SK-N-SH treated with all-trans-retinoic acid at 6 μM for 48 hours (cell line): ENCODE measurements around the gene EXD2.

Source experiments
- ATAC-seq: fragments of 200-7000 bp; cut with Tn5 transposase; 3 replicates; pipeline ENCODE4 v1.9.1; 2020; ENCODE audit warnings: mild to moderate bottlenecking, moderate library complexity
- ARNTL ChIP-seq: fragments of 450-650 bp; formaldehyde crosslinking; IDR thresholded peaks from 2 replicates; pipeline ENCODE4 v1.5.0; 2020; ENCODE audit warnings: low read depth, mild to moderate bottlenecking, moderate library complexity, borderline replicate concordance
- BACH2 ChIP-seq: fragments of 250-450 bp; sonication (Bioruptor Pico); IDR thresholded peaks from 2 replicates; pipeline ENCODE4 v1.9.0; 2021; ENCODE audit warnings: mild to moderate bottlenecking, borderline replicate concordance
- ESRRG ChIP-seq: fragments of 250-450 bp; sonication (Bioruptor Pico); IDR thresholded peaks from 2 replicates; pipeline ENCODE4 v1.6.1; 2021; ENCODE audit warnings: mild to moderate bottlenecking
- GLIS3 ChIP-seq: fragments of 250-450 bp; sonication (Bioruptor Pico); IDR thresholded peaks from 2 replicates; pipeline ENCODE4 v1.5.0; 2020; ENCODE audit warnings: mild to moderate bottlenecking, moderate library complexity
- PPARA ChIP-seq: fragments of 250-450 bp; sonication (Bioruptor Pico); IDR thresholded peaks from 2 replicates; pipeline ENCODE4 v1.5.0; 2020; ENCODE audit warnings: mild to moderate bottlenecking, borderline replicate concordance
- RARB ChIP-seq: fragments of 250-450 bp; sonication (Bioruptor Pico); IDR thresholded peaks from 2 replicates; pipeline ENCODE4 v1.8.0; 2021; ENCODE audit warnings: mild to moderate bottlenecking, moderate library complexity
- SNAI2 ChIP-seq: fragments of 250-450 bp; sonication (Bioruptor Pico); IDR thresholded peaks from 2 replicates; pipeline ENCODE4 v1.5.0; 2020; ENCODE audit warnings: mild to moderate bottlenecking, moderate library complexity
- TCF4 ChIP-seq: fragments of 250-450 bp; sonication (Bioruptor Pico); IDR thresholded peaks from 2 replicates; pipeline ENCODE4 v1.8.0; 2021; ENCODE audit warnings: mild to moderate bottlenecking, moderate library complexity, borderline replicate concordance
- ZC3H10 ChIP-seq: fragments of 250-450 bp; sonication (Bioruptor Pico); IDR thresholded peaks from 2 replicates; pipeline ENCODE4 v1.5.1; 2021; ENCODE audit warnings: mild to moderate bottlenecking, moderate library complexity
- ZNF565 ChIP-seq: fragments of 450-650 bp; formaldehyde crosslinking; conservative IDR thresholded peaks from 2 replicates; pipeline ENCODE4 v1.5.0; 2020; ENCODE audit warnings: low read depth, mild to moderate bottlenecking, moderate library complexity
- ZNF70 ChIP-seq: fragments of 450-650 bp; formaldehyde crosslinking; IDR thresholded peaks from 2 replicates; pipeline ENCODE4 v1.5.0; 2020; ENCODE audit warnings: mild to moderate bottlenecking, moderate library complexity
- ZNF8 ChIP-seq: fragments of 450-650 bp; formaldehyde crosslinking; IDR thresholded peaks from 2 replicates; pipeline ENCODE4 v1.5.0; 2020; ENCODE audit warnings: mild to moderate bottlenecking, moderate library complexity
- TF ChIP-seq, protein P1 (sequence below): fragments of 250-450 bp; sonication (Bioruptor Pico); IDR thresholded peaks from 2 replicates; pipeline ENCODE4 v1.5.1; 2021; ENCODE audit warnings: mild to moderate bottlenecking, moderate library complexity
- TF ChIP-seq, protein P2 (sequence below): fragments of 250-450 bp; sonication (Bioruptor Pico); IDR thresholded peaks from 2 replicates; pipeline ENCODE4 v1.8.0; 2020; ENCODE audit warnings: mild to moderate bottlenecking, moderate library complexity, borderline replicate concordance
- TF ChIP-seq, protein P3 (sequence below): fragments of 250-450 bp; sonication (Bioruptor Pico); IDR thresholded peaks from 2 replicates; pipeline ENCODE4 v1.8.0; 2021; ENCODE audit warnings: low read depth, mild to moderate bottlenecking, moderate library complexity, borderline replicate concordance
- TF ChIP-seq, protein P4 (sequence below): fragments of 250-450 bp; sonication (Bioruptor Pico); IDR thresholded peaks from 2 replicates; pipeline ENCODE4 v1.5.0; 2020; ENCODE audit warnings: mild to moderate bottlenecking, moderate library complexity
- TF ChIP-seq, protein P5 (sequence below): fragments of 250-450 bp; sonication (Bioruptor Pico); IDR thresholded peaks from 2 replicates; pipeline ENCODE4 v1.5.1; 2020; ENCODE audit warnings: low read depth, mild to moderate bottlenecking, moderate library complexity

Gene EXD2

DNA sequence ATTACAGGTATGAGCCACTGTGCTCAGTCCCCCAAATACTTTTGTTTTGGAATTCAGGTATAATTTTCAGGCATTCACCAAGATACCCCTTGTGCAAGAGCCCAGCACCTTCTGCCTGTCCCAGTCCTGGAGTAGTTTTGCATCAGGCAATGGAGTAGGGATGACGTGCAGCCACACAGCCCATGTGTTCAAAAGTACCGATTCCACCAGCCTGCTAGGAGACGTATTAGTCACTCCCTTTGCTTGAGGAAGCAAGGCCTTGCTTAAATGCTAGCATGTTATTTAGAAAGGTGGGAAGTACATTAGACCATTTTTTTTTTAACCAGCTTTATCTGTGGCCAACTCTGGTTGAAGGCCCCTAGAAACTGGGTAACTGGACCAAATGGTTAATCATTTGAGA lies 53.6 kb downstream of the EXD2 start:
- TF ChIP-seq ZNF8 (CRISPR knock-in tag), result no peak
- TF ChIP-seq, protein P1, sequence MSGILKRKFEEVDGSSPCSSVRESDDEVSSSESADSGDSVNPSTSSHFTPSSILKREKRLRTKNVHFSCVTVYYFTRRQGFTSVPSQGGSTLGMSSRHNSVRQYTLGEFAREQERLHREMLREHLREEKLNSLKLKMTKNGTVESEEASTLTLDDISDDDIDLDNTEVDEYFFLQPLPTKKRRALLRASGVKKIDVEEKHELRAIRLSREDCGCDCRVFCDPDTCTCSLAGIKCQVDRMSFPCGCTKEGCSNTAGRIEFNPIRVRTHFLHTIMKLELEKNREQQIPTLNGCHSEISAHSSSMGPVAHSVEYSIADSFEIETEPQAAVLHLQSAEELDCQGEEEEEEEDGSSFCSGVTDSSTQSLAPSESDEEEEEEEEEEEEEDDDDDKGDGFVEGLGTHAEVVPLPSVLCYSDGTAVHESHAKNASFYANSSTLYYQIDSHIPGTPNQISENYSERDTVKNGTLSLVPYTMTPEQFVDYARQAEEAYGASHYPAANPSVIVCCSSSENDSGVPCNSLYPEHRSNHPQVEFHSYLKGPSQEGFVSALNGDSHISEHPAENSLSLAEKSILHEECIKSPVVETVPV (CRISPR knock-in tag), result no peak
- TF ChIP-seq GLIS3 (CRISPR knock-in tag), result no peak
- no peak for TF ChIP-seq ESRRG
- TF ChIP-seq, protein P2, sequence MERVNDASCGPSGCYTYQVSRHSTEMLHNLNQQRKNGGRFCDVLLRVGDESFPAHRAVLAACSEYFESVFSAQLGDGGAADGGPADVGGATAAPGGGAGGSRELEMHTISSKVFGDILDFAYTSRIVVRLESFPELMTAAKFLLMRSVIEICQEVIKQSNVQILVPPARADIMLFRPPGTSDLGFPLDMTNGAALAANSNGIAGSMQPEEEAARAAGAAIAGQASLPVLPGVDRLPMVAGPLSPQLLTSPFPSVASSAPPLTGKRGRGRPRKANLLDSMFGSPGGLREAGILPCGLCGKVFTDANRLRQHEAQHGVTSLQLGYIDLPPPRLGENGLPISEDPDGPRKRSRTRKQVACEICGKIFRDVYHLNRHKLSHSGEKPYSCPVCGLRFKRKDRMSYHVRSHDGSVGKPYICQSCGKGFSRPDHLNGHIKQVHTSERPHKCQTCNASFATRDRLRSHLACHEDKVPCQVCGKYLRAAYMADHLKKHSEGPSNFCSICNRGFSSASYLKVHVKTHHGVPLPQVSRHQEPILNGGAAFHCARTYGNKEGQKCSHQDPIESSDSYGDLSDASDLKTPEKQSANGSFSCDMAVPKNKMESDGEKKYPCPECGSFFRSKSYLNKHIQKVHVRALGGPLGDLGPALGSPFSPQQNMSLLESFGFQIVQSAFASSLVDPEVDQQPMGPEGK, result no peak
- TF ChIP-seq, protein P3, sequence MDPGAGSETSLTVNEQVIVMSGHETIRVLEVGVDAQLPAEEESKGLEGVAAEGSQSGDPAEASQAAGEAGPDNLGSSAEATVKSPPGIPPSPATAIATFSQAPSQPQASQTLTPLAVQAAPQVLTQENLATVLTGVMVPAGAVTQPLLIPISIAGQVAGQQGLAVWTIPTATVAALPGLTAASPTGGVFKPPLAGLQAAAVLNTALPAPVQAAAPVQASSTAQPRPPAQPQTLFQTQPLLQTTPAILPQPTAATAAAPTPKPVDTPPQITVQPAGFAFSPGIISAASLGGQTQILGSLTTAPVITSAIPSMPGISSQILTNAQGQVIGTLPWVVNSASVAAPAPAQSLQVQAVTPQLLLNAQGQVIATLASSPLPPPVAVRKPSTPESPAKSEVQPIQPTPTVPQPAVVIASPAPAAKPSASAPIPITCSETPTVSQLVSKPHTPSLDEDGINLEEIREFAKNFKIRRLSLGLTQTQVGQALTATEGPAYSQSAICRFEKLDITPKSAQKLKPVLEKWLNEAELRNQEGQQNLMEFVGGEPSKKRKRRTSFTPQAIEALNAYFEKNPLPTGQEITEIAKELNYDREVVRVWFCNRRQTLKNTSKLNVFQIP, result no peak
- no peak for ATAC-seq

DNA sequence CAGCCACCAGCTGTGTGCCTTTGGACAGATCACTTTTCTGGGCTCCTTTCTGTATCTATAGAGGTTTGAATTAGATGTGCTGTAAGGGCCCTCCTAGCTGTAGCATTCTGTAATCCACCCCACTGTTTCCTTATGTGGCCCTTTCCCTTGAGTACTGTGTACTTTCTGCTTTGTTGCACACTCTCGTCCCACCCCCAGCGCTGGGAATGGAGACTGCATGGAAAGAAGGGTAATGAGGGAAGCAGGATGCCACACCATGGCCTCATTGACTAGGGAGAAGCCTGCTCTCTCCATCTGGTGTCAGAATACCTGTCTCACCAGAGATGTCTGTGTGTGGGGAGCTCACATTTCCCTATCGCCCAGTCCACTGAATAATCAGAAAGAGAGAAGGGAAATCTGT lies 55.0 kb downstream of the EXD2 start:
- no peak for ATAC-seq
- TF ChIP-seq ZNF70 (CRISPR knock-in tag) (no peak), GLIS3 (CRISPR knock-in tag) (no peak), ESRRG (no peak), ZNF8 (CRISPR knock-in tag) (no peak), PPARA (CRISPR knock-in tag) (no peak), RARB (CRISPR knock-in tag) (no peak), ZNF565 (CRISPR knock-in tag) (no peak), TCF4 (CRISPR knock-in tag) (no peak), ARNTL (CRISPR knock-in tag) (no peak), ZC3H10 (CRISPR knock-in tag) (no peak), SNAI2 (CRISPR knock-in tag) (no peak), BACH2 (CRISPR knock-in tag) (no peak)
- TF ChIP-seq, protein P4, sequence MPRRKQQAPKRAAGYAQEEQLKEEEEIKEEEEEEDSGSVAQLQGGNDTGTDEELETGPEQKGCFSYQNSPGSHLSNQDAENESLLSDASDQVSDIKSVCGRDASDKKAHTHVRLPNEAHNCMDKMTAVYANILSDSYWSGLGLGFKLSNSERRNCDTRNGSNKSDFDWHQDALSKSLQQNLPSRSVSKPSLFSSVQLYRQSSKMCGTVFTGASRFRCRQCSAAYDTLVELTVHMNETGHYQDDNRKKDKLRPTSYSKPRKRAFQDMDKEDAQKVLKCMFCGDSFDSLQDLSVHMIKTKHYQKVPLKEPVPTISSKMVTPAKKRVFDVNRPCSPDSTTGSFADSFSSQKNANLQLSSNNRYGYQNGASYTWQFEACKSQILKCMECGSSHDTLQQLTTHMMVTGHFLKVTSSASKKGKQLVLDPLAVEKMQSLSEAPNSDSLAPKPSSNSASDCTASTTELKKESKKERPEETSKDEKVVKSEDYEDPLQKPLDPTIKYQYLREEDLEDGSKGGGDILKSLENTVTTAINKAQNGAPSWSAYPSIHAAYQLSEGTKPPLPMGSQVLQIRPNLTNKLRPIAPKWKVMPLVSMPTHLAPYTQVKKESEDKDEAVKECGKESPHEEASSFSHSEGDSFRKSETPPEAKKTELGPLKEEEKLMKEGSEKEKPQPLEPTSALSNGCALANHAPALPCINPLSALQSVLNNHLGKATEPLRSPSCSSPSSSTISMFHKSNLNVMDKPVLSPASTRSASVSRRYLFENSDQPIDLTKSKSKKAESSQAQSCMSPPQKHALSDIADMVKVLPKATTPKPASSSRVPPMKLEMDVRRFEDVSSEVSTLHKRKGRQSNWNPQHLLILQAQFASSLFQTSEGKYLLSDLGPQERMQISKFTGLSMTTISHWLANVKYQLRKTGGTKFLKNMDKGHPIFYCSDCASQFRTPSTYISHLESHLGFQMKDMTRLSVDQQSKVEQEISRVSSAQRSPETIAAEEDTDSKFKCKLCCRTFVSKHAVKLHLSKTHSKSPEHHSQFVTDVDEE (CRISPR knock-in tag), result no peak
- TF ChIP-seq, protein P2, result no peak
- TF ChIP-seq, protein P5, sequence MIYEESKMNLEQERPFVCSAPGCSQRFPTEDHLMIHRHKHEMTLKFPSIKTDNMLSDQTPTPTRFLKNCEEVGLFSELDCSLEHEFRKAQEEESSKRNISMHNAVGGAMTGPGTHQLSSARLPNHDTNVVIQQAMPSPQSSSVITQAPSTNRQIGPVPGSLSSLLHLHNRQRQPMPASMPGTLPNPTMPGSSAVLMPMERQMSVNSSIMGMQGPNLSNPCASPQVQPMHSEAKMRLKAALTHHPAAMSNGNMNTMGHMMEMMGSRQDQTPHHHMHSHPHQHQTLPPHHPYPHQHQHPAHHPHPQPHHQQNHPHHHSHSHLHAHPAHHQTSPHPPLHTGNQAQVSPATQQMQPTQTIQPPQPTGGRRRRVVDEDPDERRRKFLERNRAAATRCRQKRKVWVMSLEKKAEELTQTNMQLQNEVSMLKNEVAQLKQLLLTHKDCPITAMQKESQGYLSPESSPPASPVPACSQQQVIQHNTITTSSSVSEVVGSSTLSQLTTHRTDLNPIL (CRISPR knock-in tag), result no peak
- TF ChIP-seq, protein P3, result no peak
- TF ChIP-seq, protein P1 (CRISPR knock-in tag), result no peak
